Measurements from ENCODE around the gene MGAT1. TPM values are rescaled to one million over a fixed set of nuclear protein-coding genes. Genes with fewer than 3 reads are reported as not detected.

Gene MGAT1
- total RNA-seq, 1 donor from 2014 or later: 116 TPM

DNA sequence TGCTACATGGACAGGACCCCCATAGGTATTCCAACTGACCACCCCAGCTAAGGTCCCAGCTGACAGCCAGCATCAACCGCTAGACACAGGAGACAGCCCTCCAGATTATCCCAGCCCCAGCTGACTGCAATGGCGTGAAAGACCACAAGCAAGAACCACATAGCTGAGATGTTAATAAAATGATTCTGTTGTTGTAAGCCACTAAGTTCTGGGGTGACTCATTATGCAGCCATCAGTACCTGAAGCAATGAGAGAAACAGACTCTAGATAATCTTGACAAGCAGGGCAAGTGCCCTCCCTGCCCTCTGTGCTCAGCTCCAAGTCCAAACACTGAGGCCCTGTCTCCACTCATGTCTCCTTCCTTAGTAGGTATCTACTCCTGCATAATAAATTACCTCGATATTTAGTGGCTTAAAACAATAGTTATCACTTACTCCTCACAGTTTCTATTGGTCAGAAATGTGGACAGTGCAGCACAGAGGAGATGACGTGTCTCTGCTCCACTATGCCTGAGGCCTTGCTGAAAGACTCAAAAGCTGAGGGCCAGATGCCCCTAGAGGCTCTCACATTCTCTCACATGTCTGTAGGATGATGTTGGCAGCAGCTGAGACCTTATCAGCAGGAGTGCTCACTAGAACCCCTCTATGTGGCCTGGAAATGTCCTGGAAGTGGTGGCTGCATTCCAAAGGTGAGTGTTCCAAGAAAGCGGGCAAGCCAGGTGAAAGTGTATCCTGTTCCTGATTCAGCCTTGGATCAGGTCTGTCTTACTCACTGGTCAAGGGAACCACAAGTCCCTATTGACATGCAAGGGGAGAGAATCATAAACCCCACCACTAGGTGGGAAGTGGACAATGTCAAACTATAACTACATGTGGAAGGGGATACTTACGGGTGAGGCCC lies 2.5 kb downstream of the MGAT1 start:
- H3K9me3 Mint-ChIP-seq (ENCODE audit: unreplicated experiment): no peaks in the 10 kb centered on the region
- Histone ChIP-seq H3K4me2 (ENCODE audit: low read length) (peak overlapping the region; percentile 85), H3K4me3 (ENCODE audit: insufficient read depth, low read depth, low read length) (peak overlapping the region; percentile 31), H3K79me2 (ENCODE audit: insufficient read depth, low read length) (peaks cover 91% of the 10 kb centered on the region), H3K9ac (ENCODE audit: low read length) (peak overlapping the region; percentile 97), H3K27me3 (ENCODE audit: insufficient read depth, low read length) (no peaks in the 10 kb centered on the region), H3K4me1 (ENCODE audit: insufficient read depth, low read length) (peaks cover 39% of the 10 kb centered on the region), H4K20me1 (ENCODE audit: insufficient read depth, low read length) (peaks cover 68% of the 10 kb centered on the region), H3K36me3 (ENCODE audit: insufficient read depth, low read length) (no peaks in the 10 kb centered on the region), H3K27ac (ENCODE audit: low read depth, low read length) (peak overlapping the region; percentile 83), H3K9me3 (ENCODE audit: insufficient read depth, low read depth, low read length) (no peaks in the 10 kb centered on the region), H2AFZ (ENCODE audit: low read depth, low read length) (no peak overlapping the region)
- H3K27ac Mint-ChIP-seq (ENCODE audit: unreplicated experiment): peak overlapping the region; percentile 89
- peaks cover 46% of the 10 kb centered on the region for H3K4me1 Mint-ChIP-seq (ENCODE audit: low read depth, unreplicated experiment)
- no peaks in the 10 kb centered on the region for H3K27me3 Mint-ChIP-seq (ENCODE audit: low read depth, unreplicated experiment)
- FAIRE-seq (peak; percentile 55), DNase-seq (ENCODE audit: low read depth) (peak; percentile 88)
- peak overlapping the region; percentile 92 for H3K4me3 Mint-ChIP-seq (ENCODE audit: unreplicated experiment)
- TF ChIP-seq, protein P1, sequence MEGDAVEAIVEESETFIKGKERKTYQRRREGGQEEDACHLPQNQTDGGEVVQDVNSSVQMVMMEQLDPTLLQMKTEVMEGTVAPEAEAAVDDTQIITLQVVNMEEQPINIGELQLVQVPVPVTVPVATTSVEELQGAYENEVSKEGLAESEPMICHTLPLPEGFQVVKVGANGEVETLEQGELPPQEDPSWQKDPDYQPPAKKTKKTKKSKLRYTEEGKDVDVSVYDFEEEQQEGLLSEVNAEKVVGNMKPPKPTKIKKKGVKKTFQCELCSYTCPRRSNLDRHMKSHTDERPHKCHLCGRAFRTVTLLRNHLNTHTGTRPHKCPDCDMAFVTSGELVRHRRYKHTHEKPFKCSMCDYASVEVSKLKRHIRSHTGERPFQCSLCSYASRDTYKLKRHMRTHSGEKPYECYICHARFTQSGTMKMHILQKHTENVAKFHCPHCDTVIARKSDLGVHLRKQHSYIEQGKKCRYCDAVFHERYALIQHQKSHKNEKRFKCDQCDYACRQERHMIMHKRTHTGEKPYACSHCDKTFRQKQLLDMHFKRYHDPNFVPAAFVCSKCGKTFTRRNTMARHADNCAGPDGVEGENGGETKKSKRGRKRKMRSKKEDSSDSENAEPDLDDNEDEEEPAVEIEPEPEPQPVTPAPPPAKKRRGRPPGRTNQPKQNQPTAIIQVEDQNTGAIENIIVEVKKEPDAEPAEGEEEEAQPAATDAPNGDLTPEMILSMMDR (IDR thresholded peaks at IDR 0.05; ENCODE audit: insufficient read depth, low read depth, low read length): peak; percentile 23
- no peak for TF ChIP-seq EZH2 (IDR thresholded peaks at IDR 0.05; ENCODE audit: insufficient read depth, low read length)
- H3K36me3 Mint-ChIP-seq (ENCODE audit: low read depth, unreplicated experiment): peaks cover 13% of the 10 kb centered on the region

DNA sequence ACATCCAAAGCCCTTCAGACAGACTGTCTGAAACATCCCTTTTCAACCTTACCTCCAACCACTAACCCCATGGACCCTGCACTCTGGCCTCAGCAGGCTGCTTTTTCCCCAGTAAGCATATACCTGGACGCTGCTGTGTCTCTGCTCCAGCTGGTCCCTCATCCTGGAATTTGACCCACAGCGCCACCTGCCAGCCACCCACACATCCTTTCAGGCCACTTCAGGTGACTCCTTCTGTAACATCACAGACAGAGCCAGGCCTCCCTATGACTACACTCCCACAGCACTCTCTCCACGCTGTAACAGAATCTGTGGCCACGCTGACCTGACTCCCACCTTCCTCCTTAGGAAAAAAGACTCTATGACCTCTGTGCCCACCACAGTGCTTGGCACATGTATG lies 3.4 kb downstream of the MGAT1 start:
- Histone ChIP-seq H3K9me3 (ENCODE audit: insufficient read depth, low read depth, low read length) (no peaks in the 10 kb centered on the region), H3K4me1 (ENCODE audit: insufficient read depth, low read length) (peaks cover 39% of the 10 kb centered on the region), H3K4me3 (ENCODE audit: insufficient read depth, low read depth, low read length) (peak overlapping the region; percentile 22), H3K79me2 (ENCODE audit: insufficient read depth, low read length) (peaks cover 92% of the 10 kb centered on the region), H3K27ac (ENCODE audit: low read depth, low read length) (peak overlapping the region; percentile 83), H3K4me2 (ENCODE audit: low read length) (peak overlapping the region; percentile 85), H3K9ac (ENCODE audit: low read length) (peak overlapping the region; percentile 97), H2AFZ (ENCODE audit: low read depth, low read length) (no peak overlapping the region), H3K36me3 (ENCODE audit: insufficient read depth, low read length) (no peaks in the 10 kb centered on the region), H3K27me3 (ENCODE audit: insufficient read depth, low read length) (no peaks in the 10 kb centered on the region), H4K20me1 (ENCODE audit: insufficient read depth, low read length) (peaks cover 76% of the 10 kb centered on the region)
- Mint-ChIP-seq H3K4me3 (ENCODE audit: unreplicated experiment) (no peak overlapping the region), H3K4me1 (ENCODE audit: low read depth, unreplicated experiment) (peaks cover 46% of the 10 kb centered on the region), H3K27me3 (ENCODE audit: low read depth, unreplicated experiment) (no peaks in the 10 kb centered on the region), H3K27ac (ENCODE audit: unreplicated experiment) (peak overlapping the region; percentile 89), H3K36me3 (ENCODE audit: low read depth, unreplicated experiment) (peaks cover 15% of the 10 kb centered on the region), H3K9me3 (ENCODE audit: unreplicated experiment) (no peaks in the 10 kb centered on the region)
- no peak for DNase-seq (ENCODE audit: low read depth)
- FAIRE-seq: no peak
- TF ChIP-seq, protein P1 (IDR thresholded peaks at IDR 0.05; ENCODE audit: insufficient read depth, low read depth, low read length): no peak
- TF ChIP-seq EZH2 (IDR thresholded peaks at IDR 0.05; ENCODE audit: insufficient read depth, low read length): no peak

DNA sequence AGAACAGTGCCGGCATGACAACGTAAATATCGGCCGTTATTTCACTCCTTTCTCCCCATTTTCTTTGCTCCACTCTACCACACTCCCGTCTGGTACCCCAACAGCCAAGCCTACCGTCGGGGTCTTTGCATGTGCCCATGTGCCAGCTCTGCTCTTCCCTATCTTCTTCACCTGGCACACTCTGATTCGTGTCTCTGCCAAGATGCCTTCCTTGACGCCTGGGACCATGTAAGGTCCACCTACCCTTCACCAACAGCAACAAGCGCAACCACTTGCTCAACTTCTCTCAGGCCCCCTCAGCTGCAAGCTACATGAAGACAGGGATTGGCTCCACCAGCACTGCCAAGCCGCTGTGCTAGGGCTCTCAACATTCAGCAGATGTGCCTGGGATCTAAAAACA lies 4.4 kb downstream of the MGAT1 start:
- H3K4me2 ChIP-seq (ENCODE audit: low read length): no peak overlapping the region
- H3K4me1 ChIP-seq (ENCODE audit: insufficient read depth, low read length): peaks cover 39% of the 10 kb centered on the region
- FAIRE-seq: no peak
- no peak overlapping the region for H2AFZ ChIP-seq (ENCODE audit: low read depth, low read length)
- peaks cover 93% of the 10 kb centered on the region for H3K79me2 ChIP-seq (ENCODE audit: insufficient read depth, low read length)
- no peak overlapping the region for H3K4me3 ChIP-seq (ENCODE audit: insufficient read depth, low read depth, low read length)
- H3K9ac ChIP-seq (ENCODE audit: low read length): no peak overlapping the region
- no peak for DNase-seq (ENCODE audit: low read depth)
- peaks cover 85% of the 10 kb centered on the region for H4K20me1 ChIP-seq (ENCODE audit: insufficient read depth, low read length)
- Mint-ChIP-seq H3K27me3 (ENCODE audit: low read depth, unreplicated experiment) (no peaks in the 10 kb centered on the region), H3K27ac (ENCODE audit: unreplicated experiment) (peak overlapping the region; percentile 8), H3K4me3 (ENCODE audit: unreplicated experiment) (no peak overlapping the region), H3K36me3 (ENCODE audit: low read depth, unreplicated experiment) (peaks cover 17% of the 10 kb centered on the region), H3K4me1 (ENCODE audit: low read depth, unreplicated experiment) (peaks cover 46% of the 10 kb centered on the region), H3K9me3 (ENCODE audit: unreplicated experiment) (no peaks in the 10 kb centered on the region)
- TF ChIP-seq, protein P1 (IDR thresholded peaks at IDR 0.05; ENCODE audit: insufficient read depth, low read depth, low read length): no peak
- no peak for TF ChIP-seq EZH2 (IDR thresholded peaks at IDR 0.05; ENCODE audit: insufficient read depth, low read length)
- H3K9me3 ChIP-seq (ENCODE audit: insufficient read depth, low read depth, low read length): no peaks in the 10 kb centered on the region
- no peak overlapping the region for H3K27ac ChIP-seq (ENCODE audit: low read depth, low read length)
- H3K27me3 ChIP-seq (ENCODE audit: insufficient read depth, low read length): no peaks in the 10 kb centered on the region
- no peaks in the 10 kb centered on the region for H3K36me3 ChIP-seq (ENCODE audit: insufficient read depth, low read length)

Data from astrocyte (in vitro differentiated cells and primary cell).